Gastrocnemius medialis (tissue), 4 donors: ENCODE data around the gene MAGEL2.

ENCODE experiments used
- POLR2A ChIP-seq, 2 donors: fragments of 450-650 bp; IDR thresholded peaks; one replicate each; pipeline ENCODE4 v1.6.1; 2017; ENCODE audit warnings: antibody characterized with exemption in 2 of 2, mild to moderate bottlenecking in 2 of 2, moderate library complexity in 2 of 2
- TF ChIP-seq, protein P1 (sequence below), 5 experiments: fragments of 450-650 bp in 3 of 5; fragments of 200-600 bp in 2 of 5; sonication (generic) in 2 of 5; IDR thresholded peaks in 4 of 5; conservative IDR thresholded peaks in 1 of 5; 1 replicate in 4 of 5; 2 replicates in 1 of 5; pipeline ENCODE4 v1.5.1; 2016 to 2019; ENCODE audit warnings: antibody characterized with exemption in 5 of 5, mild to moderate bottlenecking in 3 of 5, moderate library complexity in 3 of 5

DNA sequence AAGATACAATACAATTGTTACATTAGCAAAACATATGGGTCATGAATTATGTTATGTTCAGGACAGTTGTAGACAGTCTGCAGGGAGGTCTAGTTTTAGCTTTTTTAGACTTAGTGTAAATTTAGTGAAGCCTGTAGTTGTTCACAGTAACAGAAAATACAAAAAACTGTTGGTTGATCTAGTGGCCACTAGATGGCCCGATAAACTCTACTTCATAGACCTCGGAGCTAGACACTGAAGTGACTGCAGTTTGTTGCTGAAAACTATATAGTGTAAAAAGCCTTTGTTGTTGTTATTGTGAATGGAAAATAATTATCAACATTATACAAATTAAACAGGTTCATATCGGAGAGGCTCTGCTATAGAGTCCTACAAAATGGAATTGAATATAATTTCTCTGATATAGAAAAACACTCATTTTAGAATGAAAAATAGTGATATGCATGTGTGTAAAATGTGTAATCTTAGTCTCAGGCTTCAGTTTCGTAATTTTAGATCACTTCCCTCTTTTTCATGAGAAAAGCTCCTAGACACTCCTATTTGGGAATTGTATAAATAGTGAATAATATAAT lies 18.3 kb downstream of the MAGEL2 start:
- no peak for TF ChIP-seq POLR2A (IDR thresholded peaks at IDR 0.05)
- TF ChIP-seq, protein P1, sequence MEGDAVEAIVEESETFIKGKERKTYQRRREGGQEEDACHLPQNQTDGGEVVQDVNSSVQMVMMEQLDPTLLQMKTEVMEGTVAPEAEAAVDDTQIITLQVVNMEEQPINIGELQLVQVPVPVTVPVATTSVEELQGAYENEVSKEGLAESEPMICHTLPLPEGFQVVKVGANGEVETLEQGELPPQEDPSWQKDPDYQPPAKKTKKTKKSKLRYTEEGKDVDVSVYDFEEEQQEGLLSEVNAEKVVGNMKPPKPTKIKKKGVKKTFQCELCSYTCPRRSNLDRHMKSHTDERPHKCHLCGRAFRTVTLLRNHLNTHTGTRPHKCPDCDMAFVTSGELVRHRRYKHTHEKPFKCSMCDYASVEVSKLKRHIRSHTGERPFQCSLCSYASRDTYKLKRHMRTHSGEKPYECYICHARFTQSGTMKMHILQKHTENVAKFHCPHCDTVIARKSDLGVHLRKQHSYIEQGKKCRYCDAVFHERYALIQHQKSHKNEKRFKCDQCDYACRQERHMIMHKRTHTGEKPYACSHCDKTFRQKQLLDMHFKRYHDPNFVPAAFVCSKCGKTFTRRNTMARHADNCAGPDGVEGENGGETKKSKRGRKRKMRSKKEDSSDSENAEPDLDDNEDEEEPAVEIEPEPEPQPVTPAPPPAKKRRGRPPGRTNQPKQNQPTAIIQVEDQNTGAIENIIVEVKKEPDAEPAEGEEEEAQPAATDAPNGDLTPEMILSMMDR (IDR thresholded peaks at IDR 0.05 in 4 of 5, conservative IDR thresholded peaks at IDR 0.05 in 1 of 5) = peak in 1 of 5 experiments; percentile 24
